Kidney epithelial cell (primary cell): ENCODE data around the gene ATG12. TPM values are rescaled to one million over a fixed set of nuclear protein-coding genes. Genes with fewer than 3 reads are reported as not detected.

Source experiments
- total RNA-seq: library from RNA; depleted of rRNA; stranded (reverse); fragments of >200 nt; gene quantifications from 2 replicates; pipeline ENCODE4 v1.2.3, GENCODE V29; 2015

ATG12 gene
- total RNA-seq, 1 donor from 2014 or later = 35.1 TPM

Other genes with a start within 250 kb of the ATG12 start
- gene TICAM2, start 239.1 kb downstream of the ATG12 start, total RNA-seq = 0.55 and 2.3 TPM in 2 replicates
- 119 and 121 TPM in 2 replicates for gene TMED7, start 215.5 kb downstream of the ATG12 start, total RNA-seq
- 9.7 and 11.7 TPM in 2 replicates for gene CDO1, start 24.9 kb downstream of the ATG12 start, total RNA-seq
- gene AP3S1, start 370 bp upstream of the ATG12 start, total RNA-seq = 116 and 208 TPM in 2 replicates
- gene LVRN, start 120.9 kb upstream of the ATG12 start, total RNA-seq = under 0.01 TPM in 1 of 2 replicates, not detected in the other
- not detected in 2 replicates for gene ARL14EPL, start 190.9 kb upstream of the ATG12 start, total RNA-seq
- 31.4 and 32.0 TPM in 2 replicates for gene COMMD10, start 243.5 kb upstream of the ATG12 start, total RNA-seq